AG04450 (cell line): Measurements from ENCODE around the gene TMEM232. TPM values are rescaled to one million over a fixed set of nuclear protein-coding genes. Genes with fewer than 3 reads are reported as not detected.

Experiments used
- CTCF ChIA-PET: fragments of 300-600, 350-600 bp; formaldehyde crosslinking; extraction: SDS; loops from one replicate; lab custom pipeline; 2022; ENCODE audit warnings: antibody characterized with exemption, inconsistent platforms; lab: Charles Lee
- POLR2A ChIA-PET: fragments of 350-600 bp; formaldehyde crosslinking; extraction: SDS; loops from one replicate; lab custom pipeline; 2021; ENCODE audit warnings: antibody characterized with exemption, inconsistent platforms; lab: Yijun Ruan, JAX
- DNase-seq: peaks from one replicate; pipeline ENCODE4 v3.0.0-alpha.2; 2011; ENCODE audit warnings: low read depth, low spot score
- H3K27ac ChIP-seq: one replicate; pipeline ENCODE4 v1.5.1; 2012; ENCODE audit warnings: low read depth, low read length, control low read depth
- H3K27me3 ChIP-seq: one replicate; pipeline ENCODE4 v1.6.0; 2012; ENCODE audit warnings: low read length; ENCODE audit not compliant: control insufficient read depth, insufficient read depth
- H3K4me3 ChIP-seq: 2 replicates; pipeline ENCODE4 v1.5.1; 2011; ENCODE audit warnings: mild to moderate bottlenecking, low read depth, low read length, control low read depth
- H3K9me3 ChIP-seq: 2 replicates; pipeline ENCODE4 v1.5.1; 2012; ENCODE audit warnings: low read length; ENCODE audit not compliant: control insufficient read depth, insufficient read depth
- CTCF ChIP-seq: IDR thresholded peaks from 2 replicates; pipeline ENCODE4 v1.5.1; 2011; ENCODE audit warnings: low read depth, low read length, control low read depth, inconsistent platforms
- polyA plus RNA-seq: library from polyadenylated mRNA; depleted of rRNA; stranded (reverse); fragments of >200 nt; gene quantifications from 2 replicates; pipeline ENCODE4 v1.2.3, GENCODE V29; 2011

Gene TMEM232
- polyA plus RNA-seq, 1 experiment, result 0.95 TPM

GRCh38 chr5:110458313-110458712 is 268.2 kb downstream of the TMEM232 start:
- TF ChIP-seq CTCF, result no peak
- Histone ChIP-seq H3K9me3 (no peaks in the 10 kb centered on the region), H3K27me3 (no peaks in the 10 kb centered on the region), H3K27ac (no peak overlapping the region), H3K4me3 (no peak overlapping the region)
- no peak for DNase-seq
- ChIA-PET CTCF (no interaction called here), POLR2A (no interaction called here)

- no peak for TF ChIP-seq CTCF
- ChIA-PET CTCF (no interaction called here), POLR2A (no interaction called here)
- no peaks in the 10 kb centered on the region for H3K9me3 ChIP-seq
- no peak for DNase-seq
- no peaks in the 10 kb centered on the region for H3K27me3 ChIP-seq
- no peak overlapping the region for H3K4me3 ChIP-seq
- no peak overlapping the region for H3K27ac ChIP-seq
Observed at GRCh38 chr5:110442856-110443255, 283.6 kb downstream of the TMEM232 start.

GRCh38 chr5:110441035-110441434 is 285.4 kb downstream of the TMEM232 start:
- CTCF ChIA-PET, result interaction anchor here (1.4 kb wide), 1 partner anchor 185 kb away, joined by 3 read pairs; no protein-coding TSS in a partner anchor
- POLR2A ChIA-PET, result no interaction called here
- H3K27ac ChIP-seq, result no peak overlapping the region
- no peaks in the 10 kb centered on the region for H3K27me3 ChIP-seq
- no peak for DNase-seq
- no peak overlapping the region for H3K4me3 ChIP-seq
- H3K9me3 ChIP-seq, result no peaks in the 10 kb centered on the region
- peak; percentile 42 for TF ChIP-seq CTCF

DNA sequence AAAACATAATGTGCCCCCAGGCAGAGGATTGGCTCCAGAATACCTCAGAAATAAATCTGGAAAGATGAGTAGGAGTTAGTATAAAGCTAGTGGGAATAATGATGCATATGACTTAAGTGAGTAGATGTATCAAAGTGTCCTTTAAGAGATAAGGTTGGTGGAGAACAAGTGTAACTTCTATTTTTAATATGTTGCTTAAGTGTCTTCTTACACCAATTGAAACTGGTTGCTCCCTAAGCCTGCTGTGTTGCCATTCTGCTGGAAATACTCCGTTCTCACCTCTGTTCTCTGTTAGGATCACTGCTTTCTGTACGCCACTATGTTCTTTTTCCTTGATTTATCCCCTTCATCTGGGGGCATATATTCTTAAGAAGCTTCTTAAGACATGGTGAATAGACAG is 286.4 kb downstream of the TMEM232 start:
- Histone ChIP-seq H3K27me3 (no peaks in the 10 kb centered on the region), H3K4me3 (no peak overlapping the region), H3K27ac (no peak overlapping the region), H3K9me3 (no peaks in the 10 kb centered on the region)
- TF ChIP-seq CTCF, result no peak
- POLR2A ChIA-PET, result no interaction called here
- CTCF ChIA-PET, result no interaction called here
- DNase-seq, result no peak

- Histone ChIP-seq H3K27me3 (no peaks in the 10 kb centered on the region), H3K27ac (no peak overlapping the region), H3K4me3 (no peak overlapping the region), H3K9me3 (no peaks in the 10 kb centered on the region)
- ChIA-PET CTCF (no interaction called here), POLR2A (no interaction called here)
- TF ChIP-seq CTCF, result no peak
- DNase-seq, result no peak
Observed at GRCh38 chr5:110439296-110439695, 287.2 kb downstream of the TMEM232 start.
